Adipose tissue (tissue), 3 donors: Measurements from ENCODE around the gene ORAI3. TPM values are rescaled to one million over a fixed set of nuclear protein-coding genes. Genes with fewer than 3 reads are reported as not detected.

Source experiments
- H3K27ac ChIP-seq: one replicate; pipeline ENCODE4 v1.5.1; 2013; ENCODE audit warnings: low read depth, low read length
- WGBS, 3 donors: extraction: QIAGEN DNeasy Blood & Tissue Kit; methylation state at CpG; one replicate each; pipeline ENCODE4 v1.1.7; 2013; 5-methylcytosine and 5-hydroxymethylcytosine counted together
- polyA plus RNA-seq, 3 donors: library from polyadenylated mRNA; stranded (reverse); fragments of 200-250 nt; gene quantifications; one replicate each; pipeline ENCODE4 v1.2.3, GENCODE V29; 2013
- donor health status: healthy with polysubstance abuse.
- donor health status: Bipolar disorder and iron deficiency.
- donor health status: healthy.

ORAI3 gene
- polyA plus RNA-seq, 3 donors, result 11.3 to 16.3 (median 14.6) TPM

DNA sequence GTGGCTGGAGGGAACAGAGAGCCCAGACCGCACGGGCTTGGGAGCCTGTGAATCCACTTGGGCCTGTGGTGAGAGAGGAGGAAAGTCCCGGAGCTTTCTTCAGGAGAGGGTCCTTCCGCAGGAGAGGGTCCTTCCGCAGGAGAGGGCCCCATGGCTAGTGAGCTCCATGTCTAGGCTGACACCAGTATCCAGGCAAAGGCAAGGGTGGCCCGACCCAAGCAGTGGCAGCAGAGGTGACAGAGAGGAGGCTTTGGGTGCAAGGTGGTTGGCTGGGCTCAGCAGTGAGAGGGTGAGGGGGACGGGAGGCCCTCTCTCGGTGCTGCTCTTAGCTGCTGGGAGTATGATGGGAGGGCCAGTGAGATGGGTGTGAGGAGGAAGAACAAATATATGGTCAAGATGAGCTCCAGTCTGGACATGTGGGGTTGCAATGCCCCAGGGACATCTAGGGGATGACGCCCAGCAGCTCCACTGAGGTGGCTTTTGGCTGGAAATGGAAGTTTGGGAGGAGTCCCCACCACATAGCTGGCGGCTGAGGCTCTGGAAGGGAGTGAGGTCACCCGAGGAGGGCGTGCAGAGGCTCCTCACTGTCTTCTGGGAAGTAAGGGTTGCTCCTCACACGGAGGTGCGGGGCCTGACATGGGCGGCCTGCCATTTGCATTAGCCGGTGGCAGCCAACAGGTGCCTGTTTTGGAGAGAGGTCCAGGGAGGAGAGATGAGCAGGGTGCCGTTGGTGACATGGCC, 33.9 kb downstream of the ORAI3 start:
- H3K27ac ChIP-seq, result no peak overlapping the region
- 67 to 80% (median 78%) methylated on average over 17 of the region's 17 CpGs for WGBS, 3 donors

DNA sequence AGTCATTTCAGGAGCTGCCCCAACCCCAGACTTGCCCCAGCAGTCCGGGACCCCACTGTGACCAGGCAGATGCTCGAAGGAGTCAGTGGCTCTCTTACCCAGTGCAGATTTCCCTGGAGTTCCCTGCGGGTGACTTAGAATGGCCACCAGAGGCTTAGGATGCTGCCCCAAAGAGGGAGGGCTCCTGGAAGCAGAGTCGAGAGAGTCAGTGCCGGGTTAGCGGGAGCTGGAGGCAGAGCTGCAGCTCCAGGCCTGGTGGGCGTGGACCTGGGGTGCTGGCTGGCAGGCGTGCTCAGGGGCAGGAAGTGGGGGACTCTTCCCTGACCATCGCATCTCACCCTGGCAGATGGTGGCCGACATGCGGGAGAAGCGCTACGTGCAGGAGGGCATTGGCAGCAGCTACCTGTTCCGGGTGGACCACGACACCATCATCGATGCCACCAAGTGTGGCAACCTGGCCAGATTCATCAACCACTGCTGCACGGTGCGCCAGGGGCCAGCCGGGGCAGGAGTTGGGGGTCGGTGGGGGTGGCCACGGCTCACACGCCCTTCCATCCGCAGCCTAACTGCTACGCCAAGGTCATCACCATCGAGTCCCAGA, 34.5 kb downstream of the ORAI3 start:
- 79 to 87% (median 83%) methylated on average over 21 to 25 of the region's 25 CpGs for WGBS, 3 donors
- H3K27ac ChIP-seq, result no peak overlapping the region

DNA sequence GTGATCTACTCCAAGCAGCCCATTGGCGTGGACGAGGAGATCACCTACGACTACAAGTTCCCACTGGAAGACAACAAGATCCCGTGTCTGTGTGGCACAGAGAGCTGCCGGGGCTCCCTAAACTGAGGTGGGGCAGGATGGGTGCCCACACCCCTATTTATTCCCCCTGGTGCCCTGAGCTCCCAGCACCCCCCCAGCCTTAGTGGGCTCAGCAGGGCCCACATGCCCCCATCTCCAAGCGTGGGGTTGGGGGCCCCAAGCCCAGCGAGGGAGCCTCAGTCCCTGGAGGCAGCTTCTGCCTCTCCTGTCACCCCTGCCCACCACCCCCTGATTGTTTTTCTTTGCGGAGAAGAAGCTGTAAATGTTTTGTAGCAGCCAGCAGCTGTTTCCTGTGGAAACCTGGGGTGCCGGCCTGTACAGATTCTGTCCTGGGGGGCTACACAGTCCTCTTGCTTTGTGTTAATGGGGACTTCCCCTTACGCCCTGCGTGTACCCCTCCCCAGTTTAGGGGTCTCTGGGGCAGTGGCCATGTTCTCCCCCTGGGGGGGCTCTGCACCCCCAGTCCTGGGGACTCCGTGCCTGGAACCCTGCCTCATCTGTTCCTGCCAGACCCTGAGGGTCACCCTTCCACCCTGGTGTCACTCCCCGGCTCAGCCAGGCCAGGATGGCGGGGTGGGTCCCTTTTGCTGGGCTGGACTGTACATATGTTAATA, 35.2 kb downstream of the ORAI3 start:
- 75 to 87% (median 78%) methylated on average over 14 of the region's 14 CpGs for WGBS, 3 donors
- no peak overlapping the region for H3K27ac ChIP-seq

DNA sequence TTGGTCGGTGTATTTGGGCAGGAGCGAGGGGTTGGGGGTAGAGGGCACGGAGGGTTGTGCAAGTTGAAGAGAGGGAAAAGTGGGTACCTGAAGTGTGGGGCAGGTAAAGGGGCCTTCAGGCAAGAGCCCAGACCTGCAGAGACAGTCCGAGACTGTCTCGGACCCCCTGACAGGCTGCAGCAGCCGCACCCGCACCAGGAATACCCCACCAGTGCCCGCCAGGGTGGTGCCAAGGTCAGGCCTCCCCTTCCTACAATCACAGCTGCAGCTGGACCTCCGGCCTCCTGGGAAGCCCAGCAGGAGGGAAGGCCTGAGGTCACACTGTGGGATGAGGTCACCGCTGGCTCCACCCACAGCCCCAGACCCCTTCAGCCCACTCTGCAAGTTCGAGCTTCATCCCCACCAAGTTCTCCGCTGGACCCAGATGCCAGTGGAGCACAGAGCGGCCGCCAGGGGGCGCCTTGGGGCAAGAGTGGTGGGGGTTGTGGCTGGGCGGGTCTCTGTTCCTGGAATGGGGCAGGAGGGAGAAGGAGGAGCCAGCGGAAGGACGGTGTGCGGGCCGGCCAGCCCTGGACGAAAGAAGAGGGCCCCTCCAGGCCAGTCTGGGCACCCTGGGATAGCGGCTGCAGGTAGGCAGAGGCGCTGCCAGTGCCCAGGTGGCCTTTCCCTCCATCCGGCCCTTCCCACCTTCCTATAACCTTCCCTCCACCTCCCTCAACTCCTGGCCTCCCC, 36.0 kb downstream of the ORAI3 start, which contains the start of gene HSD3B7:
HSD3B7 (plus strand) TSS at position 539 of the 732 bp plus-strand sequence. CDS start 452 bp downstream, outside the sequence.
- 29 to 32% (median 31%) methylated on average over 16 to 24 of the region's 24 CpGs for WGBS, 3 donors
- no peak within 1 kb of the TSS for H3K27ac ChIP-seq

DNA sequence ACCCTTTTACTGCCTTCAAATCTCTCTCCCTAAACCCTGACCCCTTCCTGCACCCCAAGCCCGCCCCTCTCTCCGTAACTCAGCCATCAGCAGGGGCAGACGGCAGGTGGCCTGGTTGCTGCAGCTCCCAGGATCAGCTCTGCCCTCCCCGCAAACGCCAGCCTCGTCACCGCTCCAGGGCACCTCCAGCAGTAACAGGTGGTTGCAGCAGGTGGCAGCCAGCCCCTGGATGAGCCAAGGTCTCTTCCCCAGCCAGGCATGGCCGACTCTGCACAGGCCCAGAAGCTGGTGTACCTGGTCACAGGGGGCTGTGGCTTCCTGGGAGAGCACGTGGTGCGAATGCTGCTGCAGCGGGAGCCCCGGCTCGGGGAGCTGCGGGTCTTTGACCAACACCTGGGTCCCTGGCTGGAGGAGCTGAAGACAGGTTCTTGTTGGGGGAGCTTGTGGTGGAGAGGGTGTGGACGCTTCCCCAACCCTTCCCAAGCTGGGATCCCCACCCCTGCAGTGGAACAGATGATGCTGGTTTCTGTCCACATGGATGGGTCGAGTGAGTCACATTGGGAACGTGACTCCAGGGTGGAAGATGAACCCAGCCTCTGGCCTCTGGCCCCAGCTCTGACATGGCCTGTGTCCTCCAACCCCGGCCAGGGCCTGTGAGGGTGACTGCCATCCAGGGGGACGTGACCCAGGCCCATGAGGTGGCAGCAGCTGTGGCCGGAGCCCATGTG, 36.7 kb downstream of the ORAI3 start:
- WGBS, 3 donors, result 25 to 57% (median 56%) methylated on average over 19 to 20 of the region's 20 CpGs

DNA sequence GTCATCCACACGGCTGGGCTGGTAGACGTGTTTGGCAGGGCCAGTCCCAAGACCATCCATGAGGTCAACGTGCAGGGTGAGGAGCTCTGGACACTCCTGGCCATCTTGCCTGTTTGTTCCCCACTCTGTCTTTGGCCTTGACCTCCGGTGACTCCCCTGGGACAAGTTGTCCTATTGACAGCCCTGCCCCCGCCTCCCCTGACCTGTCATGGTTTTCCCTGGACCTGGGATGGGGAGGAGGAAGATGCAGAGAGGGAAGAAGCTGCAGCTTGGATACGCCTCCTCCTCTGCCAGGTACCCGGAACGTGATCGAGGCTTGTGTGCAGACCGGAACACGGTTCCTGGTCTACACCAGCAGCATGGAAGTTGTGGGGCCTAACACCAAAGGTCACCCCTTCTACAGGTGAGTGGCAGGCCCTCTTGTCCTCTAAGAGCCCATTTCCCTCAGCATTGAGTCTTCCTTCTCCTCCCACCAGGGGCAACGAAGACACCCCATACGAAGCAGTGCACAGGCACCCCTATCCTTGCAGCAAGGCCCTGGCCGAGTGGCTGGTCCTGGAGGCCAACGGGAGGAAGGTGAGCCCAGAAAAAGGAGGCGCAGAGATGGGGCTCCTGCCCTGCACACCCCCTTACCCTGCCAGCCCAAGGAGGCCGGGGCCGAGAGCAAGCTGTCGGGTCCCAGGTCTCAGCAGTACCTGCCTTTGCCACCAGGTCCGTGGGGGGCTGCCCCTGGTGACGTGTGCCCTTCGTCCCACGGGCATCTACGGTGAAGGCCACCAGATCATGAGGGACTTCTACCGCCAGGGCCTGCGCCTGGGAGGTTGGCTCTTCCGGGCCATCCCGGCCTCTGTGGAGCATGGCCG, 37.5 kb downstream of the ORAI3 start:
- H3K27ac ChIP-seq, result no peak overlapping the region
- 88 to 92% (median 89%) methylated on average over 28 to 29 of the region's 29 CpGs for WGBS, 3 donors

More for the DNA sequence above, 36.7 kb downstream of the ORAI3 start:
- no peak overlapping the region for H3K27ac ChIP-seq

DNA sequence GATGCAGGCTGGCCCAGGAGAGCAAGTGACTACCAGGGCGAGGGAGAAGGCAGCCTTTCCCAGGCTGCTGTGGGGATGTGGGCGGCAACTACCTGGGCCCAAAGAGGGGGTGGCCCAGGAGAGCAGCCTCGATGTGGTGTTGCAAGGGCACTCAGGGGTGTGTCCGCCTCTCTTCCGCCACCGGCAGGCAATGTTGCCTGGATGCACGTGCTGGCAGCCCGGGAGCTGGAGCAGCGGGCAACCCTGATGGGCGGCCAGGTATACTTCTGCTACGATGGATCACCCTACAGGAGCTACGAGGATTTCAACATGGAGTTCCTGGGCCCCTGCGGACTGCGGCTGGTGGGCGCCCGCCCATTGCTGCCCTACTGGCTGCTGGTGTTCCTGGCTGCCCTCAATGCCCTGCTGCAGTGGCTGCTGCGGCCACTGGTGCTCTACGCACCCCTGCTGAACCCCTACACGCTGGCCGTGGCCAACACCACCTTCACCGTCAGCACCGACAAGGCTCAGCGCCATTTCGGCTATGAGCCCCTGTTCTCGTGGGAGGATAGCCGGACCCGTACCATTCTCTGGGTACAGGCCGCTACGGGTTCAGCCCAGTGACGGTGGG, 38.8 kb downstream of the ORAI3 start:
- no peak overlapping the region for H3K27ac ChIP-seq
- WGBS, 3 donors, result 92 to 96% (median 94%) methylated on average over 30 of the region's 30 CpGs

GRCh38 chr16:30989469-30990047, 40.7 kb downstream of the ORAI3 start:
- no peak overlapping the region for H3K27ac ChIP-seq
- WGBS, 3 donors, result 80 to 88% (median 82%) methylated on average over 23 of the region's 23 CpGs

DNA sequence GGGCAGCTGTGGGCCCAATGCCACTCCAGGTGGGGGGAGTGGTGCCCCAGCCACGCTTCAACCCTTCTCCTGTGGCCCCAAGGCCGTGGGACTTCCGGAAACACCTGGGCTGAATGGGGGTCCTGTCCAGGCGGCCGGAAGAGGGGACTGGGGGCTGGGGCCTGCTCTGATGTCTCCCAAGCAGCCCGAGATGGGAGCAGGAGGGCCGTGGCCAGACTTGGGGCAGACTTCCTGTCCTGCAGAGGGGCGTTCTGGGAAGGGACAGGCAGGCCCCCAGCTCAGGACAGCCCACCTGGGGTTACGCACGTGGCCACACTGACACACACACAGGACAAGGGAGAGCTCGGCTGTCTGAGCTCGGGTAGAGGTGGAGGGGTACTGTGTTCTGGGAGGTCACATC, 41.2 kb downstream of the ORAI3 start:
- H3K27ac ChIP-seq, result no peak overlapping the region
- 72 to 78% (median 73%) methylated on average over 11 to 12 of the region's 12 CpGs for WGBS, 3 donors

- H3K27ac ChIP-seq, result no peak overlapping the region
- 71 to 85% (median 85%) methylated on average over 8 of the region's 8 CpGs for WGBS, 3 donors
Observed at GRCh38 chr16:30991052-30991451, 42.2 kb downstream of the ORAI3 start.

GRCh38 chr16:30992276-30992780, 43.5 kb downstream of the ORAI3 start:
- H3K27ac ChIP-seq, result no peak overlapping the region
- WGBS, 3 donors, result 85 to 88% (median 87%) methylated on average over 18 to 21 of the region's 21 CpGs

DNA sequence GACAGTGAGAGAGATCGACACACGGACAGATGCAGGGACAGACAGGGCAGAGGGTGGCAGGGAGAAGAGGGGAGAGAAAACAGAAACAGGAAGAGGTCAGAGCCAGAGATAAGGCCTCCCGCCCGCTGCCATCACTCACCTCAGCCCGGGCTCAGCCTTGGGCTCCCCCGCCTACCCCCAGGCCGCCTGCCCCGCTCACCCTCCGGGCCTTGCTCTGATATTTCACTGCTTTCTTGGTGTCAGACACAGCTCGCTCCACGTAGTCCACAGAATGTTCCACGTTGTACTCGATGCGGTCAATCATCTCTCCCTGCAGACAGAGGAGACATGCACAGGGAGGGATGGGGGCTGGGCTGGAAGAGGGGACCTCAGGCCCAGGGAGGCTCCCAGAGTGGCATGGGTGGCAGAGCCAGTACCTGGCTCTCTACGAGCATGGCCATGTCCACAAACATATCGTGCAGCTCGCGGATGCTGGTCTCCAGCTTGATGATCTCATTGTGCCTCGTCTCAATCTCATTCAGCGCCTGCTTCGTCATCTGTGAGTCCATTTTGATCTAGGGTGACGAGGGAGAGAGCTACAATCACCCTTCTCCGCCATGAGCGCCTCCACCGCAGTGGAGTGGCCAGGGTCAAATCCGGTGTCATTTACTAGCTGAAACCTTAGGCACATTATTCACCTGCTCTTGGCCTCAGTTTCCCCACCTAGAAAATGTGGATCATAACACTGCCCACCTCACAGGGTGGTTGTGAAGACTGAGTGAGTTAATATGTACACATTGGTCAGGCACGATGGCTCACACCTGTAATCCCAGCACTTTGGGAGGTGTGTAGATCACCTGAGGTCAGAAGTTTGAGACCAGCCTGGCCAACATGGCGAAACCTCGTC, 44.3 kb downstream of the ORAI3 start:
- WGBS, 3 donors, result 77 to 82% (median 79%) methylated on average over 29 of the region's 29 CpGs
- no peak overlapping the region for H3K27ac ChIP-seq

GRCh38 chr16:30995927-30996323, 47.1 kb downstream of the ORAI3 start:
- 82 to 86% (median 82%) methylated on average over 11 of the region's 11 CpGs for WGBS, 3 donors
- no peak overlapping the region for H3K27ac ChIP-seq

- peak overlapping the region; percentile 7 for H3K27ac ChIP-seq
- WGBS, 3 donors, result 16 to 24% (median 23%) methylated on average over 23 of the region's 23 CpGs
Observed at GRCh38 chr16:30996324-30996984, 47.6 kb downstream of the ORAI3 start.
